GM21786 (cell line): ENCODE results near the gene FRMD8.

Experiments
- ATAC-seq: cut with Tn5 transposase; IDR thresholded peaks from one replicate; pipeline ENCODE4 v1.9.1; 2021; ENCODE audit not compliant: unreplicated experiment

The FRMD8 gene

DNA sequence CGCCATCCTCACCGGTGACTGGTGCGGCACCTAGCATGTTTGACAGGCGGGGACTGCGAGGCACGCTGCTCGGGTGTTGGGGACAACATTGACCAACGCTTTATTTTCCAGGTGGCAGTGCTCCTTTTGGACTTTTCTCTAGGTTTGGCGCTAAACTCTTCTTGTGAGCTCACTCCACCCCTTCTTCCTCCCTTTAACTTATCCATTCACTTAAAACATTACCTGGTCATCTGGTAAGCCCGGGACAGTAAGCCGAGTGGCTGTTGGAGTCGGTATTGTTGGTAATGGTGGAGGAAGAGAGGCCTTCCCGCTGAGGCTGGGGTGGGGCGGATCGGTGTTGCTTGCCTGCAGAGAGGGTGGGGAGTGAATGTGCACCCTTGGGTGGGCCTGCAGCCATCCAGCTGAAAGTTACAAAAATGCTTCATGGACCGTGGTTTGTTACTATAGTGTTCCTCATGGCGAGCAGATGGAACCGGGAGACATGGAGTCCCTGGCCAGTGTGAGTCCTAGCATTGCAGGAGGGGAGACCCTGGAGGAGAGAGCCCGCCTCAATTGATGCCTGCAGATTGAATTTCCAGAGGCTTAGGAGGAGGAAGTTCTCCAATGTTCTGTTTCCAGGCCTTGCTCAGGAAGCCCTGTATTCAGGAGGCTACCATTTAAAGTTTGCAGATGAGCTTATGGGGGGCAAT is 37.2 kb downstream of the FRMD8 start:
- no peak for ATAC-seq

- ATAC-seq = no peak
Measured at GRCh38 chr11:65424205-65425104, 38.0 kb downstream of the FRMD8 start.

DNA sequence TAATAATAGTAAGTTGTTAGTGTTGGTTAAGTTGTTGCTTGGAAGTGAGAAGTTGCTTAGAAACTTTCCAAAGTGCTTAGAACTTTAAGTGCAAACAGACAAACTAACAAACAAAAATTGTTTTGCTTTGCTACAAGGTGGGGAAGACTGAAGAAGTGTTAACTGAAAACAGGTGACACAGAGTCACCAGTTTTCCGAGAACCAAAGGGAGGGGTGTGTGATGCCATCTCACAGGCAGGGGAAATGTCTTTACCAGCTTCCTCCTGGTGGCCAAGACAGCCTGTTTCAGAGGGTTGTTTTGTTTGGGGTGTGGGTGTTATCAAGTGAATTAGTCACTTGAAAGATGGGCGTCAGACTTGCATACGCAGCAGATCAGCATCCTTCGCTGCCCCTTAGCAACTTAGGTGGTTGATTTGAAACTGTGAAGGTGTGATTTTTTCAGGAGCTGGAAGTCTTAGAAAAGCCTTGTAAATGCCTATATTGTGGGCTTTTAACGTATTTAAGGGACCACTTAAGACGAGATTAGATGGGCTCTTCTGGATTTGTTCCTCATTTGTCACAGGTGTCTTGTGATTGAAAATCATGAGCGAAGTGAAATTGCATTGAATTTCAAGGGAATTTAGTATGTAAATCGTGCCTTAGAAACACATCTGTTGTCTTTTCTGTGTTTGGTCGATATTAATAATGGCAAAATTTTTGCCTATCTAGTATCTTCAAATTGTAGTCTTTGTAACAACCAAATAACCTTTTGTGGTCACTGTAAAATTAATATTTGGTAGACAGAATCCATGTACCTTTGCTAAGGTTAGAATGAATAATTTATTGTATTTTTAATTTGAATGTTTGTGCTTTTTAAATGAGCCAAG is 38.9 kb downstream of the FRMD8 start:
- ATAC-seq = no peak

DNA sequence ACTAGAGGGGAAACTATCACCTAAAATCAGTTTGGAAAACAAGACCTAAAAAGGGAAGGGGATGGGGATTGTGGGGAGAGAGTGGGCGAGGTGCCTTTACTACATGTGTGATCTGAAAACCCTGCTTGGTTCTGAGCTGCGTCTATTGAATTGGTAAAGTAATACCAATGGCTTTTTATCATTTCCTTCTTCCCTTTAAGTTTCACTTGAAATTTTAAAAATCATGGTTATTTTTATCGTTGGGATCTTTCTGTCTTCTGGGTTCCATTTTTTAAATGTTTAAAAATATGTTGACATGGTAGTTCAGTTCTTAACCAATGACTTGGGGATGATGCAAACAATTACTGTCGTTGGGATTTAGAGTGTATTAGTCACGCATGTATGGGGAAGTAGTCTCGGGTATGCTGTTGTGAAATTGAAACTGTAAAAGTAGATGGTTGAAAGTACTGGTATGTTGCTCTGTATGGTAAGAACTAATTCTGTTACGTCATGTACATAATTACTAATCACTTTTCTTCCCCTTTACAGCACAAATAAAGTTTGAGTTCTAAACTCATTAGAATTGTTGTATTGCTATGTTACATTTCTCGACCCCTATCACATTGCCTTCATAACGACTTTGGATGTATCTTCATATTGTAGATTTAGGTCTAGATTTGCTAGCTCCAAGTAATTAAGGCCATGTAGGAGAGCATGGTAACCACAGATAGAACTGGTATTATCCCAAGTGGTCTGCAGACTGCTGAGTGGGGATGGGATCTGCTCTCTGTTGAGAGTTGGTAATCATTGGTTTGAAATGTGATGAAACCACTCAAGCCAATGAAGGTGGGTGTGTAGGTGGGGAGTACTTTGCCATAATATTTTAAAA is 39.8 kb downstream of the FRMD8 start:
- ATAC-seq = peak; percentile 21

DNA sequence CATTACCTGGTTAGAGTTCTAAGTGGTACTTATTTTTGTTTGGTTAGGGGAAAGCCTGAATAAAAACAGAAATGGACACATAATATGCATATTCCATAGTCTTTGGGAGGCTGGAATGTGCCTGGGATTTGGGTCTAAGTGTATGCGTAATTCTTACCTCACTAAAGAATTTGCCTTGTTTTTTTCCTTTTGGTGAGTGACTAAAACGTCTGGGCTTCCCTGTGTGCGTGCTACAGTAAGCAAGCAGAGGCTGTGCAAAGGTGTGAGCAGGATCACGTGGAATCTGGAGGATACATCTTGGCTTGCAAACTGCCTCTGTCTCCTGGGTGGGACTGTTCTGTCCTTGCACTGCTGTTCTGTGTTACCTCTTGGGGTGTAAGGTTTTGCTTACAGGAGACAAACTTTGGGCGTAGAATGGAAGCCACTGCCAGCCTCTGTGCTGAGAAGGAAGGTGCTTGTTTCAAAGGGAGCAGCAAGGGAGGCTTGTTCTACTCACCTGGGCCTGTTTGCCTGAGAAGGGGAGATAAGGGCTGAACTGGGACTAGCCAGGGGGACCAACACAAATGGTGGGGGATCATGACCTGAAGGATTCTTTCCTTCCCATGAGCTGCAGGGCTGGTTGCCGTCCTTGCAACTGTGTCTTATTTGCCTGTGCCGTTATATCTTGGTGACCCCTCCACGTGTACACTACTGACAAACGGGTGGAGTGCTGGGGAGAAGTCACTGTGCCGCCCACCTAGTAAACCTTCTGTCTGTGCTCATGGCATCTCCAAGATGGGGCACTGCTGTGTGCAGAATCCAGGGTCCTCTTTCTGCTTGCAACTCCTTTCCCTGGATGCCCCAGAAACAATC is 40.6 kb downstream of the FRMD8 start:
- ATAC-seq = no peak

GRCh38 chr11:65427691-65428577 is 41.5 kb downstream of the FRMD8 start:
- ATAC-seq = no peak

GRCh38 chr11:65428578-65429067 is 42.2 kb downstream of the FRMD8 start:
- no peak for ATAC-seq

DNA sequence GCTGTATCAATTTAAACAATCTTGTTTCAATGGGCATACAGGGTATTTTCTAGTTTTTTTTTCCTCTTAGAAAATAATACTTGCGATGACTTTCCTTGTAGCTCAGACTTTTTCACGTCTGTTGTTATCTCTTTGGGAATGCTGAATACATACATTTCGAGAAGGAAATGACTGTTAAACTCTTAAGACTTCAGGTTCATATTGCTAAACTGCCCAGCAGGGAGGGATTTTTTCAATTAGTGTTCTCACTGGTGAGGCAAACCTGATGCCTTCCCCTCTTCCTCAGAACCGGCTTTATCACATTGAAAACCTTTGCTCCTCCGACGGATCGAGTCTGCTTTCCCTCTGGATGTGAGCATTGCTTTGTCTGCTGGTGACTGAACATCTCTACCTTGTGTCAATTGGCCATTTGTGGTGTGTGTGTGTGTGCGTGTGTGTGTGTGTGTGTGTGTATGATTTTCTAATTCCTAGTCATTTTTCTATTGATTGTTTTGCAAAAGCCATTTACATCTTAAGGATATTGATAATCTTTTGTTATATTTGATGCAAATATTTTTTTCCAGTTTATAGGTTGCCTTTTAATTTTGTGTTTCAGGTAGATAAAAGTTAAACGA is 42.7 kb downstream of the FRMD8 start:
- no peak for ATAC-seq

GRCh38 chr11:65429724-65430405 is 43.4 kb downstream of the FRMD8 start:
- ATAC-seq = no peak

DNA sequence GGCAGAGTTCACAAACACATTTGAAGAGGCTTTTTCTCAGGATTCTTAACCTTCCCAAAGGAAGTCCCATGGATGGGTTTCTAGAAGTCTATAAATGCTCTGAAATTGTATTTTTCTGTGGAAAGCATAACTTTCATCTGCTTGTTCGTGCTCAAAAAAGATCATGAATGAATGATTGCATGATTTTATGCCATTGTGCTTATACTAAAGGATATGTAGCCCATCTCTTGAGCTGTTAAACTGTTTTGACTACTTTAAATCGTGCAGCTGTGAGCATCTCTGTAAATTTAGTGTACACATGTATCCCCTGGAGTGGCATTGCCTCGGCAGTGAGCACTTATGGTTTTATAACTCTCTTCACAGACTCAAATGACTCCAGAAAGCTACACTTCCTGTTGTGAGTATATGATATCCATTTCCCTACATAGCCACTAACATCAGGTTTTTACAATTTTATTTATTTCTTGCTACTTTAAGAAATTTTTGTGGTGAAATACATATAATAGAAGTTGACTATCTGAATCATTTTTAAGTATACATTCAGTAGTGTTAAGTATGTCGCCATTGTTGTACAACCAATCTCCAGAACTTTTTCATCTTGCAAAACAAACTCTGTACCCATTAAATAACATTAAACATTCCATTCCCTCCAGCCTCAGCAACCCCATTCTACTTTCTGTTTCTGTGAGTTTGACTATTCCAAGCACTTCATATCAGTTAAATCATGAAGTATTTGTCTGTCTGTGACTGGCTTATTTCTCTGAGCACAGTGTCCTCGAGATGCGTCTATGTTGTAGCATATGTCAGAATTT is 44.2 kb downstream of the FRMD8 start:
- ATAC-seq = no peak

- ATAC-seq = no peak
Measured at GRCh38 chr11:65431451-65432099, 45.1 kb downstream of the FRMD8 start.

DNA sequence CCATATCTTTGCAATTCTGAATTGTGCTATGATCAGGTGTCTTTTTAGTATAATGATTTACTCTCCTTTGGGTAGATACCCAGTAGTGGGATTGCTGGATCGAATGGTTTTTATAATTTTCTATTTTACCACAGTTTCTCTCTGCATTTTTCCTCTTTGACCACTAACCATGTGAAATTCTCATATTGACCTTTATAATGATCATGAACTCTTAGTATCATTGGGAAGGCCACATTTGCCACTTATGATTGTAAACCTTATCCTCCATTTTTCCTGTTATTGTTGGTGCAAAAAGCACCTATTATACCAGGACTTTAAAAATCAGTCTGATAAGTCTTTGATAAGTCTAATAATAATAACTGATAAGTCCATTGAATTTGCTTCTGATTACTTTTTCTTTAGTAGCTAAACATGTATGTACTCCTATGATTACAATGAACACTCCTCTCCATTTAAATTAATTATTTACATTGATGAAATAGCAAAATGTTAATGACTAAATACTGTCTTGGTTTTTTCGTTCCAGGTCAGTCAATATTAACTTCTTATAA is 45.7 kb downstream of the FRMD8 start:
- ATAC-seq = no peak

DNA sequence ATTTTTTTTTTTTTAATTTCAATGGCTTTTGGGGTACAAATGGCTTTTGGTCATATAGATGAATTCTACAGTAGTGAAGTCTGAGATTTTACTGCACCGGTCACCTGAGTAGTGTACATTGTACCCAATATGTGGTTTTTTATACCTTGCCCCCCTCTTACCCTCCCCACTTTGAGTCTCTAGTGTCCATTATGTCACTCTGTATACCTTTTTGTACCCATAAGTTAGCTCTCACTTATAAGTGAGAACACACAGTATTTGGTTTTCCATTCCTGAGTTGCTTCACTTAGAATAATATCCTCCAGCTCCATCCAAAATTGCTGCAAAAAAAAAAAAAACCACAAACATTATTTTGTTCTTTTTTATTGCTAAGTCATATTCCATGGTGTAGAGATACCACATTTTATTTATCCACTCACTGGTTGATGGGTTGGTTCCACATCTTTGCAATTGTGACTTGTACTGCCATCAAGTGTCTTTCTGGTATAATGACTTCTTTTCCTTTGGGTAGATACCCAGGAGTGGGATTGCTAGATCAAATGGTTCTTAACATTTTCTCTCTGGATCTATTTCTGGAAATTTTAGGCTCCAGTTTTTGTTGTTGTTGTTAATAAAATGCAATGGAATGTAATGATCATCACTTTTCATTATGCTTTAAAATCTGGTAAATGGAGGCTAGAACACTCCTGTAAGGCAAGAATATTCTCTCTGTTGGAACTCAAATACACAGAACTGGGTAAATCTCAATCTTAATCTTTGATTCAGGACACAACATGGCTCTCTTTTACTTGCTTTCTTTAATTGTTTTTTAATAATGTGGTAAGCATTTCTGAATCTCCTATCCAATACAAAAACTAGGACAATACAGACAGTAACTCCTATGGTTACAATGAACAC is 46.5 kb downstream of the FRMD8 start:
- no peak for ATAC-seq

DNA sequence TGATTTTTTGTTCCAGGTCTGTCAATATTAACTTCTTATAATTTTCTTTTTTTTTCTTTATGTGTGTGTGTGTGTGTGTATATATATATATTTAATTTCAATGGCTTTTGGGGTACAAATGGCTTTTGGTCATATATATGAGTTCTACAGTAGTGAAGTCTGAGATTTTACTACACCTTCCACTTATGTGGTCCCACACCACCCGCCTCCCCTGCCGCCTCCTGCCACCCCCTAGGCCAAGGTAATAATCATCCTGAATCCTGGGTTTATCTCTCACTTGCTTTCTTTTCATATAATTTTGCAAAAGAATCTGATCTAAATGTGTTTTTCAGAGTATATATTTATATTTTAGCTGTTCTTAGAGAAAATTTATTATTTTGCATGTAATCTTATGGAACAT is 47.2 kb downstream of the FRMD8 start:
- no peak for ATAC-seq
